Endodermal cell (in vitro differentiated cells): ENCODE data around the gene NFAM1. TPM values are rescaled to one million over a fixed set of nuclear protein-coding genes. Genes with fewer than 3 reads are reported as not detected.

Source experiments
- DNase-seq: peaks from one replicate; pipeline ENCODE4 v3.0.0-alpha.2; 2017
- H3K27ac ChIP-seq: 2 replicates; pipeline ENCODE4 v1.5.1; 2013; ENCODE audit warnings: mild to moderate bottlenecking, low read depth, low read length, moderate library complexity
- H3K27me3 ChIP-seq: 2 replicates; pipeline ENCODE4 v1.6.1; 2013; ENCODE audit warnings: mild to moderate bottlenecking, low read length, moderate library complexity; ENCODE audit not compliant: insufficient read depth, control insufficient read depth, poor library complexity, severe bottlenecking
- H3K36me3 ChIP-seq: 2 replicates; pipeline ENCODE4 v1.7.0; 2013; ENCODE audit warnings: mild to moderate bottlenecking, low read length, moderate library complexity; ENCODE audit not compliant: control insufficient read depth, insufficient read depth
- H3K4me1 ChIP-seq: one replicate; pipeline ENCODE4 v1.7.0; 2013; ENCODE audit warnings: low read length; ENCODE audit not compliant: control insufficient read depth, insufficient read depth
- H3K4me3 ChIP-seq: 2 replicates; pipeline ENCODE4 v1.5.1; 2013; ENCODE audit warnings: mild to moderate bottlenecking, low read length, moderate library complexity
- H3K9ac ChIP-seq: 2 replicates; pipeline ENCODE4 v1.6.1; 2013; ENCODE audit warnings: mild to moderate bottlenecking, low read length, moderate library complexity; ENCODE audit not compliant: poor library complexity, severe bottlenecking; ENCODE audit errors: extremely low read depth
- H3K9me3 ChIP-seq: 2 replicates; pipeline ENCODE4 v1.6.1; 2013; ENCODE audit warnings: mild to moderate bottlenecking, low read length, moderate library complexity; ENCODE audit not compliant: control insufficient read depth
- H3K27ac Mint-ChIP-seq: 2 replicates; pipeline ENCODE4 v1.8.0; 2020; ENCODE audit warnings: mixed read lengths
- H3K27me3 Mint-ChIP-seq: 2 replicates; pipeline ENCODE4 v1.8.0; 2021; ENCODE audit warnings: mild to moderate bottlenecking, mixed read lengths; ENCODE audit not compliant: insufficient read depth
- H3K36me3 Mint-ChIP-seq: 2 replicates; pipeline ENCODE4 v1.8.0; 2020; ENCODE audit warnings: low read depth, mixed read lengths
- H3K4me1 Mint-ChIP-seq: 2 replicates; pipeline ENCODE4 v1.8.0; 2020; ENCODE audit warnings: mixed read lengths
- H3K4me3 Mint-ChIP-seq: 2 replicates; pipeline ENCODE4 v1.8.0; 2020; ENCODE audit warnings: mild to moderate bottlenecking, moderate library complexity, mixed read lengths
- H3K9me3 Mint-ChIP-seq: 2 replicates; pipeline ENCODE4 v1.8.0; 2020; ENCODE audit warnings: mild to moderate bottlenecking, mixed read lengths
- CTCF ChIP-seq: fragments of 200-600 bp; sonication (generic); conservative IDR thresholded peaks from 2 replicates; pipeline ENCODE4 v1.5.0; 2021; ENCODE audit warnings: antibody characterized with exemption, mild to moderate bottlenecking
- WGBS, 2 experiments: methylation state at CpG; one replicate each; pipeline versions ENCODE4 v1.1.5 to v1.1.7; 2013; ENCODE audit warnings: missing lambda C conversion rate in 2 of 2, mixed read lengths in 1 of 2; ENCODE audit not compliant: insufficient coverage in 1 of 2, insufficient read length in 1 of 2; 5-methylcytosine and 5-hydroxymethylcytosine counted together
- total RNA-seq, 2 donors: library from RNA; stranded (reverse); fragmentation: NEBNext Ultra II Directional in 1 of 2; extraction: Animal tissue kit (Norgen Biotek cat#: 25700) in 1 of 2; gene quantifications; 2 replicates in 1 of 2; 3 replicates in 1 of 2; pipeline ENCODE4 v1.2.1, GENCODE V29; 2021

The NFAM1 gene
- total RNA-seq, 2 donors from 2014 or later = 0.92 to 1.1 TPM

- Mint-ChIP-seq H3K27me3 (peaks cover 6% of the 10 kb centered on the region), H3K36me3 (no peaks in the 10 kb centered on the region), H3K9me3 (no peaks in the 10 kb centered on the region), H3K27ac (no peak overlapping the region), H3K4me1 (peaks cover 21% of the 10 kb centered on the region), H3K4me3 (no peak overlapping the region)
- Histone ChIP-seq H3K4me3 (no peak overlapping the region), H3K27ac (no peak overlapping the region), H3K36me3 (no peaks in the 10 kb centered on the region), H3K9me3 (no peaks in the 10 kb centered on the region), H3K9ac (no peak overlapping the region), H3K4me1 (peaks cover 15% of the 10 kb centered on the region), H3K27me3 (no peaks in the 10 kb centered on the region)
- 69 to 85% methylated on average over 2 to 5 of the region's 5 CpGs for WGBS, 2 experiments
- no peak for DNase-seq
- no peak for TF ChIP-seq CTCF
These were observed 47.7 kb downstream of the NFAM1 start for GRCh38 chr22:42384506-42384905.

- H3K4me1 ChIP-seq = peaks cover 16% of the 10 kb centered on the region
- H3K4me3 Mint-ChIP-seq = no peak overlapping the region
- H3K36me3 Mint-ChIP-seq = no peaks in the 10 kb centered on the region
- no peak overlapping the region for H3K4me3 ChIP-seq
- 90 to 100% methylated on average over 2 to 7 of the region's 7 CpGs for WGBS, 2 experiments
- no peak for TF ChIP-seq CTCF
- H3K36me3 ChIP-seq = no peaks in the 10 kb centered on the region
- no peak overlapping the region for H3K27ac ChIP-seq
- H3K27ac Mint-ChIP-seq = no peak overlapping the region
- no peaks in the 10 kb centered on the region for H3K9me3 ChIP-seq
- no peak overlapping the region for H3K9ac ChIP-seq
- no peaks in the 10 kb centered on the region for H3K9me3 Mint-ChIP-seq
- DNase-seq = no peak
- H3K27me3 ChIP-seq = no peaks in the 10 kb centered on the region
- peaks cover 27% of the 10 kb centered on the region for H3K4me1 Mint-ChIP-seq
- peaks cover 6% of the 10 kb centered on the region for H3K27me3 Mint-ChIP-seq
These were observed 48.3 kb downstream of the NFAM1 start for GRCh38 chr22:42383851-42384417.

GRCh38 chr22:42383287-42383686 is 48.9 kb downstream of the NFAM1 start:
- H3K27me3 ChIP-seq = no peaks in the 10 kb centered on the region
- H3K4me3 ChIP-seq = no peak overlapping the region
- H3K36me3 ChIP-seq = no peaks in the 10 kb centered on the region
- H3K9ac ChIP-seq = no peak overlapping the region
- WGBS, 2 experiments = 80 to 91% methylated on average over 1 to 5 of the region's 5 CpGs
- Mint-ChIP-seq H3K4me1 (peaks cover 30% of the 10 kb centered on the region), H3K4me3 (no peak overlapping the region), H3K27me3 (peaks cover 7% of the 10 kb centered on the region), H3K9me3 (peaks cover 6% of the 10 kb centered on the region), H3K36me3 (no peaks in the 10 kb centered on the region), H3K27ac (no peak overlapping the region)
- DNase-seq = no peak
- no peak overlapping the region for H3K27ac ChIP-seq
- TF ChIP-seq CTCF = no peak
- peaks cover 18% of the 10 kb centered on the region for H3K4me1 ChIP-seq
- peaks cover 6% of the 10 kb centered on the region for H3K9me3 ChIP-seq
